PC-3 (cell line): ENCODE data around the gene BTBD18. TPM values are rescaled to one million over a fixed set of nuclear protein-coding genes. Genes with fewer than 3 reads are reported as not detected.

Experiments used
- ATAC-seq: fragments of 200-7000 bp; cut with Tn5 transposase; 2 replicates; pipeline ENCODE4 v1.9.1; 2020; ENCODE audit warnings: mild to moderate bottlenecking, moderate library complexity
- BruUV-seq: library from RNA; stranded (reverse); fragments of 400-500 nt; replicated peaks from 2 replicates; lab custom pipeline; 2021; lab: Mats Ljungman, UMichigan
- CTCF ChIA-PET: fragments of 300-600 bp; sonication (Branson Sonifier 250); formaldehyde crosslinking; loops from one replicate; lab custom pipeline; 2022; ENCODE audit warnings: antibody characterized with exemption; lab: Charles Lee
- POLR2A ChIA-PET: fragments of 300-600 bp; sonication (Branson Sonifier 250); formaldehyde crosslinking; loops from one replicate; lab custom pipeline; 2022; ENCODE audit warnings: antibody characterized with exemption; ENCODE audit not compliant: unreplicated experiment; lab: Charles Lee
- DNase-seq: peaks from one replicate; pipeline ENCODE4 v3.0.0-alpha.2; 2015
- H2AFZ ChIP-seq: fragments of 300-600 bp; sonication (generic); 2 replicates; pipeline ENCODE4 v1.6.0; 2016; ENCODE audit warnings: antibody characterized with exemption, low read length
- H3F3A ChIP-seq: fragments of 300-600 bp; sonication (generic); one replicate; pipeline ENCODE4 v1.6.0; 2017; ENCODE audit warnings: antibody characterized with exemption, low read length, control low read depth, mild to moderate bottlenecking; ENCODE audit not compliant: unreplicated experiment
- H3K27ac ChIP-seq: fragments of 300-600 bp; sonication (generic); 2 replicates; pipeline ENCODE4 v1.5.1; 2016; ENCODE audit warnings: mild to moderate bottlenecking, low read length
- H3K27me3 ChIP-seq: fragments of 300-600 bp; sonication (generic); 2 replicates; pipeline ENCODE4 v1.6.1; 2016; ENCODE audit warnings: low read length, mixed read lengths
- H3K36me3 ChIP-seq: fragments of 300-600 bp; sonication (generic); 2 replicates; pipeline ENCODE4 v1.6.1; 2016; ENCODE audit warnings: low read depth, mixed run types, low read length, mixed read lengths
- H3K4me1 ChIP-seq: fragments of 300-600 bp; sonication (generic); 2 replicates; pipeline ENCODE4 v1.5.1; 2016; ENCODE audit warnings: low read length; ENCODE audit not compliant: insufficient read depth
- H3K4me2 ChIP-seq: fragments of 300-600 bp; sonication (generic); 2 replicates; pipeline ENCODE4 v1.6.0; 2016; ENCODE audit warnings: low read length
- H3K4me3 ChIP-seq: fragments of 300-600 bp; sonication (generic); 2 replicates; pipeline ENCODE4 v1.5.1; 2016; ENCODE audit warnings: mild to moderate bottlenecking, low read length, mixed read lengths
- H3K79me2 ChIP-seq: fragments of 300-600 bp; sonication (generic); 2 replicates; pipeline ENCODE4 v1.6.1; 2017; ENCODE audit warnings: low read length, mixed read lengths
- H3K9ac ChIP-seq: fragments of 300-600 bp; sonication (generic); 2 replicates; pipeline ENCODE4 v1.6.0; 2016; ENCODE audit warnings: mild to moderate bottlenecking, low read length
- H3K9me2 ChIP-seq: fragments of 300-600 bp; sonication (generic); replicated peaks from 2 replicates; pipeline ENCODE4 v1.6.1; 2016; ENCODE audit warnings: mixed run types, low read length, mixed read lengths
- H3K9me3 ChIP-seq: fragments of 300-600 bp; sonication (generic); 2 replicates; pipeline ENCODE4 v1.6.1; 2016; ENCODE audit warnings: low read length, mixed read lengths
- H4K20me1 ChIP-seq: fragments of 300-600 bp; sonication (generic); 2 replicates; pipeline ENCODE4 v1.6.1; 2016; ENCODE audit warnings: low read length, mixed read lengths
- CTCF ChIP-seq: fragments of 300-600 bp; sonication (generic); conservative IDR thresholded peaks from 2 replicates; pipeline ENCODE4 v1.5.1; 2017; ENCODE audit warnings: antibody characterized with exemption, low read depth, mild to moderate bottlenecking, low read length
- EZH2 ChIP-seq: fragments of 300-600 bp; sonication (generic); IDR thresholded peaks from one replicate; pipeline ENCODE4 v1.6.1; 2017; ENCODE audit warnings: antibody characterized with exemption, mild to moderate bottlenecking, low read length; ENCODE audit not compliant: unreplicated experiment
- EZH2phosphoT487 ChIP-seq: fragments of 300-600 bp; sonication (generic); IDR thresholded peaks from 2 replicates; pipeline ENCODE4 v1.6.1; 2018; ENCODE audit warnings: mild to moderate bottlenecking, antibody characterized with exemption, low read length, borderline replicate concordance
- intact Hi-C: fragments of 100-400 bp; cut with micrococcal nuclease; formaldehyde crosslinking; loops from 2 replicates; pipeline ENCODE4 v1.9.0; 2023
- total RNA-seq: library from RNA; depleted of rRNA; stranded (reverse); fragments of >200 nt; gene quantifications from 2 replicates; pipeline ENCODE4 v1.2.3, GENCODE V29; 2014

BTBD18 gene
- total RNA-seq, 1 experiment from 2014 or later, result not detected

DNA sequence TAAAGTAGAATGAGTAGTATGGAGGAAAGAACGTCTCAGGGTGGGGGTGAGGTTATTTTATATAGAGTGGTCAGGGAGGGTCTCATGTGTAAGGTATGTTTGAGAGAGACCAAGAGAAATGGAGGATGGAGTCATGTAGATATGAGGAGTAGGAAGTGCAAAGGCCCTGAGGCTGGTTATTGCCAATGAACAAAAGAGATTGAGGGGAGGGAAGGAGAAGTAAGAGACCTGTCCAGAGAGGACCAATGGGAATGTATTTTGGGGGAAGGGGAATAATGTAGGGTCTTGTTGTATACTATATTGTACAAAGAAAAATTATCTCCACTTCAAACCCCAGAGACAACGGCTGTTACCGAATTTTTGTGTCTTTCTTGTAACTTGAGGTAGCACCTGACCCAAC is 19.7 kb upstream of the BTBD18 start:
- Histone ChIP-seq H3K9ac (no peak overlapping the region), H3K9me2 (no peaks in the 10 kb centered on the region), H3F3A (no peaks in the 10 kb centered on the region), H3K36me3 (no peaks in the 10 kb centered on the region), H3K4me2 (peak overlapping the region; percentile 69), H3K9me3 (no peaks in the 10 kb centered on the region), H3K4me3 (no peak overlapping the region), H3K27me3 (no peaks in the 10 kb centered on the region), H3K4me1 (peaks cover 52% of the 10 kb centered on the region), H3K79me2 (peaks cover 100% of the 10 kb centered on the region), H3K27ac (peak overlapping the region; percentile 60; the same call in 1 of the 2 replicates), H4K20me1 (peaks cover 27% of the 10 kb centered on the region; the same call in 1 of the 2 replicates), H2AFZ (no peak overlapping the region)
- DNase-seq (no peak), ATAC-seq (no peak)
- CTCF ChIA-PET, result interaction anchor here (0.6 to 1.1 kb wide), 2 partner anchors 10 to 29 kb away, joined by 3 to 8 read pairs; no protein-coding TSS in a partner anchor
- no peak for TF ChIP-seq EZH2phosphoT487
- TF ChIP-seq EZH2, result no peak
- TF ChIP-seq CTCF, result no peak
- BruUV-seq, result no TSS peak
- intact Hi-C loops, result no loop called here
- POLR2A ChIA-PET, result interaction anchor here (0.6 kb wide), 1 partner anchor 793 kb away, joined by 8 read pairs; no protein-coding TSS in a partner anchor

- Histone ChIP-seq H3K9me2 (no peaks in the 10 kb centered on the region), H3K79me2 (peaks cover 100% of the 10 kb centered on the region), H3F3A (no peaks in the 10 kb centered on the region), H3K36me3 (no peaks in the 10 kb centered on the region), H3K4me2 (no peak overlapping the region), H2AFZ (no peak overlapping the region), H3K4me3 (no peak overlapping the region), H3K4me1 (peaks cover 50% of the 10 kb centered on the region), H3K9me3 (no peaks in the 10 kb centered on the region), H3K27ac (no peak overlapping the region), H4K20me1 (peaks cover 25% of the 10 kb centered on the region; the same call in 1 of the 2 replicates), H3K27me3 (no peaks in the 10 kb centered on the region), H3K9ac (no peak overlapping the region)
- no peak for ATAC-seq
- no peak for TF ChIP-seq EZH2phosphoT487
- no peak for TF ChIP-seq CTCF
- TF ChIP-seq EZH2, result no peak
- intact Hi-C loops, result no loop called here
- POLR2A ChIA-PET, result no interaction called here
- DNase-seq, result no peak
- BruUV-seq, result no TSS peak
- CTCF ChIA-PET, result no interaction called here
These were observed 19.2 kb upstream of the BTBD18 start for GRCh38 chr11:57770793-57771192.

- H3K36me3 ChIP-seq, result no peaks in the 10 kb centered on the region; the same call in 1 of the 2 replicates
- ATAC-seq (no peak), DNase-seq (no peak)
- peak overlapping the region; percentile 91; the same call in 1 of the 2 replicates for H3K9ac ChIP-seq
- no TSS peak for BruUV-seq
- H2AFZ ChIP-seq, result no peak overlapping the region
- POLR2A ChIA-PET, result interaction anchor here (0.5 kb wide), 1 partner anchor 23 kb away, joined by 3 read pairs; the partner anchor contains the start of gene SELENOH
- TF ChIP-seq EZH2phosphoT487, result no peak
- TF ChIP-seq CTCF, result no peak
- no peak for TF ChIP-seq EZH2
- H3K4me3 ChIP-seq, result peak overlapping the region; percentile 79
- no peaks in the 10 kb centered on the region for H3K9me3 ChIP-seq
- no peaks in the 10 kb centered on the region for H3F3A ChIP-seq
- H3K4me1 ChIP-seq, result peaks cover 26% of the 10 kb centered on the region
- peak overlapping the region; percentile 84 for H3K4me2 ChIP-seq
- H3K27me3 ChIP-seq, result no peaks in the 10 kb centered on the region
- no peak overlapping the region for H3K27ac ChIP-seq
- H3K79me2 ChIP-seq, result peaks cover 84% of the 10 kb centered on the region
- CTCF ChIA-PET, result no interaction called here
- intact Hi-C loops, result loop anchor here (5.0 kb wide), 2 partner anchors 627 to 747 kb away; no protein-coding TSS in a partner anchor
- H4K20me1 ChIP-seq, result peaks cover 52% of the 10 kb centered on the region
- H3K9me2 ChIP-seq, result no peaks in the 10 kb centered on the region
These were observed 13.4 kb upstream of the BTBD18 start for GRCh38 chr11:57764972-57765371.
